ENCODE measurements around the gene ZNF333. TPM values are rescaled to one million over a fixed set of nuclear protein-coding genes. Genes with fewer than 3 reads are reported as not detected.

ZNF333 gene
- total RNA-seq = 10 to 100 TPM; 13.5 to 14.5 TPM

DNA sequence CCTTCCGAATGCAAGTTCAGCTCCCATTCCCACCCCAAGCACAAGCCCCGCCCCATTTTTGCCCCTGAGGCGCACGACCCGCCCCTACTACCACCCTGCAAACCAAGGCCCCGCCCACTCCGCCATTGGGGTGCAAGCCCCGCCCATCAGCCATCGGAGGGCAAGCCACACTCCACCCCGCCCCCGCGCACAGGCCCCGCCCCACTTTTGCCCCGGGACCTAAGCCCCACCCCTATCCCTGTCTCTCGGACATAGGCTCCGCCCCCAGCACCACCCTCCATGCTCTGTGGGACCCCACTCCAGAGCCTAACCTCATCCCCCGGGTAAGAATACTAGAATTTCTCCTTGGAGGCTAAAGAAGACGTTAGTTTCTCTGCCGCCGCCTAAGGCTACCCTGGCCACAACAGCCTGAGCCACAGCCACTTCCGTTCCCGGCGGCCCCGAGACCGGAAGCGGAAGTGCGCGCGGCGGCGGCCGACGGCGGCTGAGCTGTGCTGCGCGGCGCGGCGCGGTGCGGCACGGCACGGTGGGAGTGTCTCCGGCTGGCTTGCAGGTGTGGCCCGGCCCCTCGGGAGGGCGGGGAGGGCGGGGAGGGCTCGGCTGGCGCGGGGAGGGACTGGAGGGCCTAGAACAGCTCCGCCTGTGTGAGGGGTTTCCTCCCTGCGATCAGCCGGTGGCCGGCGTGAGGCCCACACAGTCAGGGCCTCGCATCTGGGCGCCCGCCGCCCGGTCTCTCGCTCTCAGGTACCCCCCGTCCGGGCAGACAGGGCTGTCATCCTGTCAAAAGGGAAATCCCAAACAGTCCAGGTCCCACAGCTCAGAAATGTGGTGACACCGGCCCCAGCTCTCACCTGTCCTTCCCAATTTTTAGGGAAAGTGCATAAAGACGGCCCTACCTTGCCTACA is at the start of gene ZNF333:
TSS of gene ZNF333 (plus strand) at position 451 of the 906 bp plus-strand sequence. CDS start 3,444 bp downstream, outside the sequence.

GRCh38 chr19:14674764-14675163 is 15.1 kb upstream of the ZNF333 start, which contains the start of gene ADGRE3:
ADGRE3 (minus strand) TSS chr19:14674844; CDS start chr19:14674770, 74 bp downstream.

DNA sequence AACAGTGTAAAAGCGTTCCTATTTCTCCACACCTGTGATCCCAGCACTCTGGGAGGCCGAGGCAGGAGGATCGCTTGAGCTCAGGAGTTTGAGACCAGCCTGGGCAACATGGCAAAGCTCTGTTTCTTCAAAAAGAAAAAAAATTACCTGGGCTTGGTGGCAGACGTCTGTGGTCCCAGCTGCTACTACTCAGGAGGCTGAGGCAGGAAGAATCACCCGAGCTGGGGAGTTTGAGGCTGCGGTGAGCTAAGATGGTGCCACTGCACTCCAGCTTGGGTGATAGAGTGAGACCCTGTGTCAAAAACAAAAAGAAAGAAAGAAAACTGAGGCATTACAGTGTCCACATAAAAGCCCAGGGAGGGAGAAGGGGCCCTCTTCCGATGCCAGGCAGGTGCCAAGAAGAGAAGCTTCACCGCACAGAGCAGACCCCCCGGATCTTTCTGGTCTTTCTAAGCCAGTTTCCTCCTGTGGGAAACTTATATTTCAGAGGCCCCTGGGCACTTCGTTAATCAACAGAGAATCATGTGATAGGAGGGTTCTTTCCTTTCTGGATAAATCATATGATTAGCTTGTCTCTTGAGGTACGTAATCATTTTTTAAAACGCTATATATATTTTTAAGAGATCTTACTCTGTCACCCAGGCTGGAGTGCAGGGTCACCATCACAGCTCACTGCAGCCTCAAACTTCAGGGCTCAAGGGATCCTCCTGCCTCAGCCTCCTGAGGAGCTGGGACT is 88.4 kb downstream of the ZNF333 start, which contains the start of gene ADGRE2:
TSS of gene ADGRE2 (minus strand) at position 451 of the 736 bp plus-strand sequence. CDS start 1,804 bp downstream, outside the sequence.

Other genes starting within 250 kb of the ZNF333 start
- gene PTGER1, start 214.7 kb upstream of the ZNF333 start, total RNA-seq = under 1 TPM; 0.53 to 0.78 TPM
- gene GIPC1, start 193.9 kb upstream of the ZNF333 start, total RNA-seq = 10 to 100 TPM; 47.2 to 47.4 TPM
- gene DNAJB1, start 171.7 kb upstream of the ZNF333 start, total RNA-seq = 100 to 1,000 TPM in 1 of 2 experiments, 10 to 100 TPM in 1; 98.4 to 102 TPM
- gene TECR, start 160.5 kb upstream of the ZNF333 start, total RNA-seq = 100 to 1,000 TPM; 154 to 157 TPM
- gene NDUFB7, start 118.0 kb upstream of the ZNF333 start, total RNA-seq = 100 to 1,000 TPM in 1 of 2 experiments, 10 to 100 TPM in 1; 97.4 to 100 TPM
- not detected for gene CLEC17A, start 107.0 kb upstream of the ZNF333 start, total RNA-seq
- not detected for gene ADGRE3, start 15.2 kb upstream of the ZNF333 start, total RNA-seq
- gene ADGRE2, start 88.5 kb downstream of the ZNF333 start, total RNA-seq = under 1 TPM; 0.45 to 0.51 TPM
- not detected for gene OR7A5, start 145.1 kb downstream of the ZNF333 start, total RNA-seq
- gene OR7C1, start 145.1 kb downstream of the ZNF333 start, total RNA-seq = not detected
- not detected for gene OR7A10, start 158.9 kb downstream of the ZNF333 start, total RNA-seq
- not detected for gene OR7A17, start 196.1 kb downstream of the ZNF333 start, total RNA-seq